A549 (cell line): ENCODE data around the gene KCNA4. TPM values are rescaled to one million over a fixed set of nuclear protein-coding genes. Genes with fewer than 3 reads are reported as not detected.

Source experiments
- polyA plus RNA-seq, 4 experiments: library from polyadenylated mRNA; depleted of rRNA in 3 of 4; stranded (reverse); fragments of >200 nt; fragmentation: RNase III in 1 of 4; extraction: RNeasy Plus Mini Kit Qiagen cat#74134 plus additional on column Dnase treatment in 1 of 4; gene quantifications; 2 replicates in 3 of 4; 3 replicates in 1 of 4; pipeline ENCODE4 v1.2.3, GENCODE V29; 2011 to 2017

The KCNA4 gene
- polyA plus RNA-seq, 2 of the 4 experiments (the other 2 are of a cell fraction) = not detected

Other genes starting within 250 kb of the KCNA4 start
- not detected in 2 replicates for gene FSHB, start 214.0 kb upstream of the KCNA4 start, polyA plus RNA-seq (2011; rRNA removed)
- not detected in 3 replicates for gene FSHB, start 214.0 kb upstream of the KCNA4 start, polyA plus RNA-seq (2017; fragmentation: RNase III; extraction: RNeasy Plus Mini Kit Qiagen cat#74134 plus additional on column Dnase treatment)